Loucy (cell line): Measurements from ENCODE around the gene CRCP.

Experiments used
- EZH2phosphoT487 ChIP-seq: fragments of 200-600 bp; IDR thresholded peaks from 2 replicates; pipeline ENCODE4 v1.6.1; 2018; ENCODE audit warnings: antibody characterized with exemption, mild to moderate bottlenecking, moderate library complexity, borderline replicate concordance
- TF ChIP-seq, protein P1 (sequence below): fragments of 200-600 bp; sonication (generic); conservative IDR thresholded peaks from 2 replicates; pipeline ENCODE4 v1.5.1; 2014; ENCODE audit warnings: mild to moderate bottlenecking, antibody characterized with exemption, low read length

DNA sequence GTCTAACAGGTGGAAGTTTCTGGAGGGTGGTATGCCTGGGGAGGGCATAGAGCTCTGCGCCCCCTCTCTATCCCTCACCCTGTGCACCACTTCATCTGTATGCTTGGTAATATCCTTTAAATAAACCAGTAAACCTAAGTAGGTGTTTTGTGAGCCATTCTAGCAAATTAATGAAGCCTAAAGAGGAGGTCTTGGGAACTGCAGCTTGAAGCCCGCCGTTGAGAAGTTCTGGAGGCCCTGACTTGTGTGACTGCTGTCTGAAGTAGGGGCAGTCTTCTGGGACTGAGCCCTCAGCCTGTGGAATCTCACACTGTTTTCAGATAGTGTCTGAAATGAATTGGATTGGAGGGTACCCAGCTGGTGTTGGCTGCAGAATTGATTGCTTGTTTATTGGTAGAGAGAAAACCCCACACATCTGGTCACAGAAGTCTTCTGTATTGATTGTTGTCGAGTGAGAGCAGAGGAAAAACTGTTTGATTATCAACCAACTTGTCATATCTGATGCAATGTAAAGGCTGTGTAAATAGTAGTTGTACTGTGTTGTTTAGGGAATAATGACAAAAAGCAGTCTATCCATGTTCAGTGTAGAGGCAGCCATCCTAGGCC, 4.7 kb downstream of the CRCP start:
- TF ChIP-seq, protein P1, sequence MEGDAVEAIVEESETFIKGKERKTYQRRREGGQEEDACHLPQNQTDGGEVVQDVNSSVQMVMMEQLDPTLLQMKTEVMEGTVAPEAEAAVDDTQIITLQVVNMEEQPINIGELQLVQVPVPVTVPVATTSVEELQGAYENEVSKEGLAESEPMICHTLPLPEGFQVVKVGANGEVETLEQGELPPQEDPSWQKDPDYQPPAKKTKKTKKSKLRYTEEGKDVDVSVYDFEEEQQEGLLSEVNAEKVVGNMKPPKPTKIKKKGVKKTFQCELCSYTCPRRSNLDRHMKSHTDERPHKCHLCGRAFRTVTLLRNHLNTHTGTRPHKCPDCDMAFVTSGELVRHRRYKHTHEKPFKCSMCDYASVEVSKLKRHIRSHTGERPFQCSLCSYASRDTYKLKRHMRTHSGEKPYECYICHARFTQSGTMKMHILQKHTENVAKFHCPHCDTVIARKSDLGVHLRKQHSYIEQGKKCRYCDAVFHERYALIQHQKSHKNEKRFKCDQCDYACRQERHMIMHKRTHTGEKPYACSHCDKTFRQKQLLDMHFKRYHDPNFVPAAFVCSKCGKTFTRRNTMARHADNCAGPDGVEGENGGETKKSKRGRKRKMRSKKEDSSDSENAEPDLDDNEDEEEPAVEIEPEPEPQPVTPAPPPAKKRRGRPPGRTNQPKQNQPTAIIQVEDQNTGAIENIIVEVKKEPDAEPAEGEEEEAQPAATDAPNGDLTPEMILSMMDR: no peak
- TF ChIP-seq EZH2phosphoT487: no peak
